K562 (cell line): ENCODE data around the gene KCTD13. TPM values are rescaled to one million over a fixed set of nuclear protein-coding genes. Genes with fewer than 3 reads are reported as not detected.
A peak's percentile ranks its signal among the peaks of the same experiment; 100 is the strongest.

Source experiments
- AFF4 ChIP-seq: sonication (generic); formaldehyde crosslinking; IDR thresholded peaks from 2 replicates; pipeline ENCODE4 v1.8.0; 2023; ENCODE audit warnings: mild to moderate bottlenecking, missing genetic modification reagents
- RBBP5 ChIP-seq: fragments of 200-600 bp; sonication (generic); IDR thresholded peaks from 2 replicates; pipeline ENCODE4 v1.6.1; 2012; ENCODE audit warnings: borderline replicate concordance, mild to moderate bottlenecking, low read length, control low read depth, inconsistent platforms; ENCODE audit not compliant: insufficient read depth, poor library complexity, severe bottlenecking
- RREB1 ChIP-seq: fragments of 250-450 bp; sonication (Bioruptor Pico); IDR thresholded peaks from 2 replicates; pipeline ENCODE4 v1.4.0; 2020
- SMAD1 ChIP-seq: fragments of 150-350 bp; IDR thresholded peaks from 2 replicates; pipeline ENCODE4 v1.6.1; 2014; ENCODE audit warnings: low read length, low read depth; ENCODE audit not compliant: partially characterized antibody
- SMC3 ChIP-seq: conservative IDR thresholded peaks from 2 replicates; pipeline ENCODE4 v1.6.1; 2011; ENCODE audit warnings: low read depth, low read length, improper control_type of control experiment; ENCODE audit not compliant: insufficient read depth
- SP1 ChIP-seq: sonication (generic); formaldehyde crosslinking; IDR thresholded peaks from 2 replicates; pipeline ENCODE4 v1.8.1; 2022; ENCODE audit warnings: mild to moderate bottlenecking, missing genetic modification reagents
- SPI1 ChIP-seq: IDR thresholded peaks from 2 replicates; pipeline ENCODE4 v1.6.1; 2011; ENCODE audit warnings: low read depth, low read length, control low read depth, borderline replicate concordance
- USF1 ChIP-seq: sonication (generic); formaldehyde crosslinking; IDR thresholded peaks from 2 replicates; pipeline ENCODE4 v1.9.0; 2022; ENCODE audit warnings: mild to moderate bottlenecking, missing genetic modification reagents
- ZBTB1 ChIP-seq: sonication (generic); formaldehyde crosslinking; IDR thresholded peaks from 2 replicates; pipeline ENCODE4 v1.8.1; 2023; ENCODE audit warnings: missing genetic modification reagents, low read depth, mild to moderate bottlenecking, borderline replicate concordance
- ZEB2 ChIP-seq: fragments of 450-650 bp; IDR thresholded peaks from 2 replicates; pipeline ENCODE4 v1.6.1; 2016
- ZNF655 ChIP-seq: fragments of 250-450 bp; sonication (Bioruptor Pico); IDR thresholded peaks from 2 replicates; pipeline ENCODE4 v1.5.0; 2021
- polyA plus RNA-seq, 8 experiments: library from polyadenylated mRNA; depleted of rRNA in 4 of 8; stranded (reverse) in 5 of 8; unstranded in 3 of 8; fragments of >200 nt; fragmentation: Nextera tagmentation in 2 of 8; fragmentation: Illumina TruSeq in 1 of 8; extraction: Ambion mirVana in 2 of 8; extraction: Trizol in 1 of 8; gene quantifications; 2 replicates each; pipeline versions ENCODE4 v1.2.1 to v1.2.3, GENCODE V29; 2011 to 2014; ENCODE audit warnings: inconsistent platforms in 1 of 8, missing spikeins in 1 of 8
- total RNA-seq, 7 experiments: library from RNA; depleted of rRNA in 6 of 7; stranded (reverse); fragments of >200 nt in 6 of 7; fragmentation: Illumina TruSeq in 2 of 7; extraction: Trizol in 2 of 7; gene quantifications; 2 replicates each; pipeline versions ENCODE4 v1.2.1 to v1.2.3, GENCODE V29; 2011 to 2021; ENCODE audit warnings: low replicate concordance in 1 of 7
- TF ChIP-seq, protein P1 (sequence below): sonication (generic); formaldehyde crosslinking; IDR thresholded peaks from 2 replicates; pipeline ENCODE4 v1.8.0; 2022; ENCODE audit warnings: missing genetic modification reagents, mild to moderate bottlenecking, moderate library complexity, borderline replicate concordance

The KCTD13 gene
- total and polyA plus RNA-seq, 9 of the 15 experiments (the other 6 are each of a cell fraction or from before 2014, with no cell fraction given) = 1.0 to 20.6 (median 9.8) TPM

DNA sequence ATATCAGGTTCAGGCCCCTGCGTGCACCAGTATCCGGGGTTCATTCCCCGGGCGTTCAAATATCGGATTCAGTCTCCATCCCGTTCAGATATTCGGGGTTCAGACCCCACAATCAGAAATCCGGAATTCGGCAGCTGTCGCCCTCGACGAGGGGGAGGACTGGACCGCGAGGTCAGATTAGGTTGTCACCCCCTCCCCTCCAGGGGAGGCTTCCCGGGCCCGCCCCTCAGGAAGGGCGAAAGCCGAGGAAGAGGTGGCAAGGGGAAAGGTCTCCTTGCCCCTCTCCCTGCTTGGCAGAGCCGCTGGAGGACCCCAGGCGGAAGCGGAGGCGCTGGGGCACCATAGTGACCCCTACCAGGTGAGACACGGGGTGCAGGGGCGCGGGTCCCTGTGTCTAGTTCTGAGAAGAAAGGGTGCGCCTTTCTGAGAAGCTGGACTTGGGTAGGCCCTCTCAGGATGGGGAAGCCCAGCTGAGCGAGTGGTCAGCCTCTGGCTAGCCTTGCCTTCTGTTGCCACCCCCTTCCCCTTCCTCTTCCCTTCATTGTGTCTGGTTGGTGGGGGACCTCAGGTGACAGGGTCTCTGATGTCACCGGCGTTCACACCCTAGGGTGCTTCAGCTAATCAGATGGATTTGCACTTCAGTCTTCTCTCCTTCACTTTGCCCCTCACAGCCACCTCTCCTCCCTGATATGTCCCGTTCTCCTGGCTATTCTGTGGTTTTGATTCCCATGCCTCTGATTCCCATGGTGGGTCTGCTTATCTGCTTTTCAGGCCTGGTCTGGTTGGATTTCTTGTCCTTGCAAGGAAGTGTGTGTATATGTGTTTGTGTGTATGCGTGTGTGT lies 48.5 kb upstream of the KCTD13 start (continued):
- no peak for TF ChIP-seq RREB1
- no peak for TF ChIP-seq ZBTB1 (CRISPR knock-in tag)
- TF ChIP-seq USF1 = peak; percentile 48; the same call in 1 of the 2 replicates
- TF ChIP-seq RBBP5 = peak; percentile 23
- no peak for TF ChIP-seq ZNF655 (CRISPR knock-in tag)
- no peak for TF ChIP-seq SMC3
- TF ChIP-seq AFF4 (CRISPR knock-in tag) = no peak
- no peak for TF ChIP-seq SMAD1
- peak; percentile 20; the same call in 1 of the 2 replicates for TF ChIP-seq SP1 (CRISPR knock-in tag)
- peak; percentile 32; the same call in 1 of the 2 replicates for TF ChIP-seq SPI1
- TF ChIP-seq, protein P1, sequence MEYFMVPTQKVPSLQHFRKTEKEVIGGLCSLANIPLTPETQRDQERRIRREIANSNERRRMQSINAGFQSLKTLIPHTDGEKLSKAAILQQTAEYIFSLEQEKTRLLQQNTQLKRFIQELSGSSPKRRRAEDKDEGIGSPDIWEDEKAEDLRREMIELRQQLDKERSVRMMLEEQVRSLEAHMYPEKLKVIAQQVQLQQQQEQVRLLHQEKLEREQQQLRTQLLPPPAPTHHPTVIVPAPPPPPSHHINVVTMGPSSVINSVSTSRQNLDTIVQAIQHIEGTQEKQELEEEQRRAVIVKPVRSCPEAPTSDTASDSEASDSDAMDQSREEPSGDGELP (CRISPR knock-in tag) = peak; percentile 72; the same call in 1 of the 2 replicates
- TF ChIP-seq ZEB2 = no peak
